Liver (tissue), 3 donors: ENCODE data around the gene ARHGEF9.

Source experiments
- CTCF ChIP-seq: fragments of 150-350 bp; IDR thresholded peaks from 2 replicates; pipeline ENCODE4 v1.5.1; 2017; ENCODE audit warnings: improper control_type of control experiment, low read depth, low read length; ENCODE audit not compliant: missing input control
- GABPA ChIP-seq, 2 donors: IDR thresholded peaks in 1 of 2; conservative IDR thresholded peaks in 1 of 2; 2 replicates each; pipeline ENCODE4 v1.6.1; 2016; ENCODE audit warnings: antibody characterized with exemption in 2 of 2, mild to moderate bottlenecking in 1 of 2, moderate library complexity in 1 of 2
- RAD21 ChIP-seq, 2 donors: IDR thresholded peaks; 2 replicates each; pipeline ENCODE4 v1.6.1; 2016; ENCODE audit warnings: antibody characterized with exemption in 2 of 2, mild to moderate bottlenecking in 2 of 2
- YY1 ChIP-seq: IDR thresholded peaks from 2 replicates; pipeline ENCODE4 v1.6.1; 2016; ENCODE audit warnings: antibody characterized with exemption, mild to moderate bottlenecking
- TF ChIP-seq, protein P1 (sequence below): IDR thresholded peaks from 2 replicates; pipeline ENCODE4 v1.6.1; 2016; ENCODE audit warnings: antibody characterized with exemption
- donor health status: healthy.
- donor health status: healthy.

GRCh38 chrX:63718010-63718694 is 66.9 kb downstream of the ARHGEF9 start:
- TF ChIP-seq CTCF (no peak), YY1 (no peak), GABPA (IDR thresholded peaks at IDR 0.05 in 1 of 2, conservative IDR thresholded peaks at IDR 0.05 in 1 of 2) (no peak), RAD21 (IDR thresholded peaks at IDR 0.05) (no peak)
- TF ChIP-seq, protein P1, sequence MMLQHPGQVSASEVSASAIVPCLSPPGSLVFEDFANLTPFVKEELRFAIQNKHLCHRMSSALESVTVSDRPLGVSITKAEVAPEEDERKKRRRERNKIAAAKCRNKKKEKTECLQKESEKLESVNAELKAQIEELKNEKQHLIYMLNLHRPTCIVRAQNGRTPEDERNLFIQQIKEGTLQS, result no peak
